T-helper 2 cell treated with Interferon-gamma antibody and Interleukin-4, amounts not matched to agents 100 ng/mL and 5 ng/mL, for 36 hours (primary cell): Measurements from ENCODE around the gene OBP2A. TPM values are rescaled to one million over a fixed set of nuclear protein-coding genes. Genes with fewer than 3 reads are reported as not detected.
"Not testable (repeated sequence)": the region's sequence is repeated elsewhere in the genome, so short reads cannot be mapped to it uniquely, and the experiment has no call there.

Experiments used
- intact Hi-C: fragments of 100-400 bp; cut with micrococcal nuclease; formaldehyde crosslinking; loops from one replicate; pipeline ENCODE4 v1.15.1; 2023
- total RNA-seq: library from RNA; stranded (reverse); gene quantifications from 2 replicates; pipeline ENCODE4 v1.2.3, GENCODE V29; 2022

The OBP2A gene
- total RNA-seq, 1 donor from 2014 or later: not detected

- intact Hi-C loops: no loop called here
Observed at GRCh38 chr9:135525241-135526088, 20.5 kb upstream of the OBP2A start.

- intact Hi-C loops: no loop called here
Observed at GRCh38 chr9:135526089-135526729, 19.7 kb upstream of the OBP2A start.

- intact Hi-C loops: no loop called here
Observed at GRCh38 chr9:135526730-135527571, 19.0 kb upstream of the OBP2A start.

- intact Hi-C loops: not testable (repeated sequence)
Observed at GRCh38 chr9:135528842-135529435, 17.0 kb upstream of the OBP2A start.

- intact Hi-C loops: no loop called here
Observed at GRCh38 chr9:135530146-135530545, 15.8 kb upstream of the OBP2A start.

- intact Hi-C loops: no loop called here
Observed at GRCh38 chr9:135531096-135531495, 14.8 kb upstream of the OBP2A start.

- intact Hi-C loops: no loop called here
Observed at GRCh38 chr9:135533113-135533512, 12.8 kb upstream of the OBP2A start.

- intact Hi-C loops: no loop called here
Observed at GRCh38 chr9:135533674-135534073, 12.3 kb upstream of the OBP2A start.

- intact Hi-C loops: not testable (repeated sequence)
Observed at GRCh38 chr9:135534192-135534711, 11.7 kb upstream of the OBP2A start.

- intact Hi-C loops: not testable (repeated sequence)
Observed at GRCh38 chr9:135534826-135535225, 11.1 kb upstream of the OBP2A start.

- intact Hi-C loops: not testable (repeated sequence)
Observed at GRCh38 chr9:135535631-135536030, 10.3 kb upstream of the OBP2A start.

- intact Hi-C loops: no loop called here
Observed at GRCh38 chr9:135536216-135536615, 9.7 kb upstream of the OBP2A start.

GRCh38 chr9:135543262-135543894 lies 2.5 kb upstream of the OBP2A start:
- intact Hi-C loops: not testable (repeated sequence)

- intact Hi-C loops: no loop called here
Observed at GRCh38 chr9:135544981-135545635, 818 bp upstream of the OBP2A start.

GRCh38 chr9:135546792-135547617 lies 1.1 kb downstream of the OBP2A start:
- intact Hi-C loops: not testable (repeated sequence)

- intact Hi-C loops: no loop called here
Observed at GRCh38 chr9:135547756-135548736, 2.1 kb downstream of the OBP2A start.

- intact Hi-C loops: not testable (repeated sequence)
Observed at GRCh38 chr9:135549478-135550343, 3.8 kb downstream of the OBP2A start.
